Uterus (tissue), 2 donors: Measurements from ENCODE around the gene PCMTD2.

Source experiments
- POLR2A ChIP-seq, 2 donors: fragments of 450-650 bp; IDR thresholded peaks; one replicate each; pipeline ENCODE4 v1.6.1; 2016; ENCODE audit warnings: antibody characterized with exemption in 2 of 2, mild to moderate bottlenecking in 1 of 2, moderate library complexity in 1 of 2
- TF ChIP-seq, protein P1 (sequence below), 4 experiments: fragments of 200-600 bp in 2 of 4; fragments of 450-650 bp in 2 of 4; sonication (generic) in 2 of 4; IDR thresholded peaks; one replicate each; pipeline ENCODE4 v1.5.1; 2016 to 2019; ENCODE audit warnings: antibody characterized with exemption in 4 of 4, mild to moderate bottlenecking in 2 of 4, moderate library complexity in 1 of 4

DNA sequence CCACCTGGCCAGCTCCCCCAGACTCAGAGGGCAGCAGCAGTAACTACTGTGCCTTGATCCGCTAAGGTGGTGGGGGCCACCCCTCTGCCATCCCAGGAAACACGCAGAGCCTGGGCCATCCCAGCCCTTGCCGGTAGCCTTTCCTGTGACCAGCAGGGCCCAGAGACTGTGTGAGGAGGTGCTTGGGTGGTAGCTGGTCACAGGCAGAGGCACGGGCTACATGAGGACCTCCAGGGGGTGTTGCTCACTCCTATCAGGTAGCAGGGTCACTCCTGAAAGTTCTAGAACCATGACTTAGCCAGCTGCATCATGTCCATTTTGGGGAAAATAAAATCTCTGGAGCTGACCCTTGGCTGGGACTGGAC lies 22.8 kb downstream of the PCMTD2 start:
- TF ChIP-seq, protein P1, sequence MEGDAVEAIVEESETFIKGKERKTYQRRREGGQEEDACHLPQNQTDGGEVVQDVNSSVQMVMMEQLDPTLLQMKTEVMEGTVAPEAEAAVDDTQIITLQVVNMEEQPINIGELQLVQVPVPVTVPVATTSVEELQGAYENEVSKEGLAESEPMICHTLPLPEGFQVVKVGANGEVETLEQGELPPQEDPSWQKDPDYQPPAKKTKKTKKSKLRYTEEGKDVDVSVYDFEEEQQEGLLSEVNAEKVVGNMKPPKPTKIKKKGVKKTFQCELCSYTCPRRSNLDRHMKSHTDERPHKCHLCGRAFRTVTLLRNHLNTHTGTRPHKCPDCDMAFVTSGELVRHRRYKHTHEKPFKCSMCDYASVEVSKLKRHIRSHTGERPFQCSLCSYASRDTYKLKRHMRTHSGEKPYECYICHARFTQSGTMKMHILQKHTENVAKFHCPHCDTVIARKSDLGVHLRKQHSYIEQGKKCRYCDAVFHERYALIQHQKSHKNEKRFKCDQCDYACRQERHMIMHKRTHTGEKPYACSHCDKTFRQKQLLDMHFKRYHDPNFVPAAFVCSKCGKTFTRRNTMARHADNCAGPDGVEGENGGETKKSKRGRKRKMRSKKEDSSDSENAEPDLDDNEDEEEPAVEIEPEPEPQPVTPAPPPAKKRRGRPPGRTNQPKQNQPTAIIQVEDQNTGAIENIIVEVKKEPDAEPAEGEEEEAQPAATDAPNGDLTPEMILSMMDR (IDR thresholded peaks at IDR 0.05): no peak
- no peak for TF ChIP-seq POLR2A (IDR thresholded peaks at IDR 0.05)
